NCI-H2227 treated with DMSO at 0.1 percent for 48 hours (cell line): ENCODE results near the gene CABP1.
"Not testable (repeated sequence)": the region's sequence is repeated elsewhere in the genome, so short reads cannot be mapped to it uniquely, and the experiment has no call there.

Experiments used
- DNase-seq: peaks from one replicate; lab custom pipeline; 2025; lab: John Stamatoyannopoulos, UW

The CABP1 gene

GRCh38 chr12:120668091-120668867 lies 27.9 kb downstream of the CABP1 start:
- no peak for DNase-seq

- DNase-seq: peak; percentile 22
Observed at GRCh38 chr12:120668868-120669840, 28.7 kb downstream of the CABP1 start.

DNA sequence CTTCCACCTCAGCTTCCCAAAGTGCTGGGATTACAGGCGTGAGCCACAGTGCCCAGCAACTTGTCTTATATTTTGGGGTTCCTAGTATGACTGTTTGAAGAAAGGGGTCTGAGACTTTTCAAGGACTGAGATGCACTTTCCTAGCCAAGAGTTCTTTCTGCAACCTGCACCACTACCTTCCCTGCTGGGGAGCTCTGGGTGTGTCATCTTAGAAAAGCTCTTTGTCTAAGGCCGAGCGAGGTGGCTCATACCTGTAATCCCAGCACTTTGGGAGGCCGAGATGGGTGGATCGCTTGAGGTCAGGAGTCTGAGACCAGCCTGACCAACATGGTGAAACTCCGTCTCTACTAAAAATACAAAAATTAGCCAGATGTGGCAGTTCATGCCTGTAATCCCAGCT lies 29.8 kb downstream of the CABP1 start:
- not testable (repeated sequence) for DNase-seq

- no peak for DNase-seq
Observed at GRCh38 chr12:120670667-120671066, 30.2 kb downstream of the CABP1 start.

GRCh38 chr12:120674097-120674636 lies 33.7 kb downstream of the CABP1 start:
- no peak for DNase-seq

- DNase-seq: no peak
Observed at GRCh38 chr12:120677765-120678473, 37.5 kb downstream of the CABP1 start.

- no peak for DNase-seq
Observed at GRCh38 chr12:120678572-120678971, 38.1 kb downstream of the CABP1 start.

- no peak for DNase-seq
Observed at GRCh38 chr12:120680165-120680738, 39.8 kb downstream of the CABP1 start.

GRCh38 chr12:120684523-120684932 lies 44.1 kb downstream of the CABP1 start:
- DNase-seq: no peak

- DNase-seq: no peak
Observed at GRCh38 chr12:120685522-120685921, 45.1 kb downstream of the CABP1 start.

DNA sequence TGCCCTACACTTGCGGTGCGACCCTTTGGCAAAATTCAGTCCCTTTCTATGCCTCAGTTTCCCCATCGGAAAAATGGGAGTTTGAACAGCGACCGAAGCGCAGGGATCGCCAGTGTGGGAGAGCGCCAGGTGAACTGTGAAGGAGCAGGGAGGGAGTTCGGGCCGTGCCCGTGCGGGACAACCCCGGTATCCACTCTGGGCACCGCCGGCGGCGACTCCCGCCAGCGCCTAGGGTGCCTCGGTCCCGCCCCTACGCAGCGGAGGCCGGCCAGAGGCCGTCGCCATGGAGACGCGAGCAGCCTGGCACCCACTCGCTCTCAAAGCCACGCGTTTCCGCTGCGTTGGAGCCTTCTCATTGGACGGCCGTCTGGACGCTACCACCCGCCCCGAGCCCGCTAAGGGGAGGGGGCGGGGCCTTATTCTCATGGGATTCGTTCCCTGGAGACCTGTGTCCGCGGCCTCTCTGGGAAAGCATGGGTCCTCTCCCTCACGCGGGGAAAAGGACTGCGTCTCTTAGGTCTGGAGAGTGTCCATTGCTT lies 45.8 kb downstream of the CABP1 start:
- DNase-seq: peak; percentile 98

GRCh38 chr12:120686690-120687577 lies 46.5 kb downstream of the CABP1 start, which contains the start of gene MLEC:
Gene MLEC (plus strand): TSS chr12:120687149. CDS start chr12:120687297, 148 bp downstream.
- peak; percentile 98 for DNase-seq

- no peak for DNase-seq
Observed at GRCh38 chr12:120687578-120688289, 47.3 kb downstream of the CABP1 start.

GRCh38 chr12:120688527-120689071 lies 48.2 kb downstream of the CABP1 start:
- no peak for DNase-seq

DNA sequence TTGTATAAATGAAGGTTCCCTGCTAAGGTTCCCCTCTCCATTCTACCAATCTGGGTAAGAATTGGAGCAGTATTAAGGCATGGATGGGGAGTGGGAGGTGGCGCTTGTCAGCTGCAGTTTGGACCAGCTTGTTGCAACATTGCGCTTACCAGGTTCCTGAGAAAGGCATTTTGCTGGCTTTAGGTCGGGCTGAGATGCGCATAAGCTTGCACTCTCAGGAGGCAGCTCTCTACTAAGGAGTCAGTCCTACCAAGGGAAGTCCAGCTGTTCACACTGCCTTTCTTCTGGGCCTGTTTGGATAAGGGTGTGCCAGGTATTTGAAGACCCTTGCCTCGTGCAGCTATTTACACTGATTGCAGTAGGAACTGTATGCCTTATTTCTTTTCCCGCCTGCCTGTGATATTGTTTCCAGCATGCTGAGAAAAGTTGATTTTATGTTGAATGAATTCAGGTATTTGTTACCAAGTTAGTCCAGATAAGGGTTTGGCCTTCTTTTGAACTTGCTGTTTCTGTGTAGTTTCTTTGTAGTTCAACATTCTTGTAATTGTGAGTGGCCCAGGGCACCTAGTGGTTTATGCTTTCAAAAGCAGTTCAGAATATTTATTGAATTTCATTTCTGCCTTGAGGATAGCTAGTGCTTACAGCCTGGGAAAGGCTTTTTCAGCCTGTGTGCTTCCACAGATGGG lies 49.1 kb downstream of the CABP1 start:
- no peak for DNase-seq

DNA sequence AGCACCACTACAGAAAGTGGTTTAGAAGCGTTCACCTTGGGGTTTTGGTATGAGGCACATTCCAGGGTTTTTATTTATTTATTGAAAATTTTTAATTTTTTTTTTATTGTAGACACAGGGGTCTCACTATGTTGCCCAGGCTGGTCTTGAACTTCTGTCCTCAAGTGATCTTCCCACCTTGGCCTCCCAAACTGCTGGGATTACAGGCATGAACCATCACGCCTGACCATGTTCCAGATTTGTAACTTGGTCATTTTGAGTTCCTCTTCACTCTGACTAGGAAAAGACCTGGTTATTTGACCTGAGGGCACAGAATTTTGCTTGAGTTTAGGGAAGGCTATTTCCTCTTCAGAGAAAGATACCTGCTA lies 49.6 kb downstream of the CABP1 start:
- no peak for DNase-seq

GRCh38 chr12:120690978-120691377 lies 50.6 kb downstream of the CABP1 start:
- DNase-seq: no peak

DNA sequence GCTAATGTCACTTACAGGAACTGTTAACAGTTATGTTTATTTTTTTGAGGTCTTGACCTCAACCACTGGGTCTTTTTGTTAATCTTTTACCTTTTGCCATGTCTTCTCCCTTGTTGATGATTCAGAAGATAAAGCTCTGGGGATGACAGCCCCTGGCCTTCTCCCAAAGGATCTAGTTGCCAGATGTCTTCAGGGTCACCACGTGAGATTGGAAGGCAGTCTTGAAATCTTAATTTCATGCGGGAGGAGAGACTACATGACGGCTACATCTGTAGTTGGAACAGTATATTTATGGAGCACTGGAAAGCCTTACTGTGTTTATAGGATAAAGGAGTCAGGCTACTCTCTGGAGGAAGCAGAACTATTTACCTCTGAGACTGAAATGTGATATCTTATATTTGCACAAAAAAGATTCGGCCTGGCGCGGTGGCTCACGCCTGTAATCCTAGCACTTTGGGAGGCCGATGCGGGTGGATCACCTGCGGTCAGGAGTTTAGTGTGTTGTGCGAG lies 52.2 kb downstream of the CABP1 start:
- DNase-seq: no peak
